IMR-90 (cell line): Measurements from ENCODE around the gene MPIG6B. TPM values are rescaled to one million over a fixed set of nuclear protein-coding genes. Genes with fewer than 3 reads are reported as not detected.

Experiments used
- ATAC-seq: fragments of 200-7000 bp; cut with Tn5 transposase; 2 replicates; pipeline ENCODE4 v1.9.1; 2020; ENCODE audit warnings: low read depth, mild to moderate bottlenecking, moderate library complexity
- BruUV-seq: library from RNA; stranded (reverse); fragments of 400-500 nt; replicated peaks from 2 replicates; lab custom pipeline; 2021; lab: Mats Ljungman, UMichigan
- CTCF ChIA-PET: fragments of 300-600 bp; formaldehyde crosslinking; extraction: SDS; loops from one replicate; lab custom pipeline; 2021; ENCODE audit warnings: antibody characterized with exemption; lab: Yijun Ruan, JAX
- POLR2A ChIA-PET: fragments of 300-600 bp; sonication (Branson Sonifier 250); formaldehyde crosslinking; loops from one replicate; lab custom pipeline; 2022; ENCODE audit warnings: antibody characterized with exemption; ENCODE audit not compliant: unreplicated experiment; lab: Charles Lee
- DNase-seq: peaks from one replicate; pipeline ENCODE4 v3.0.0; 2013
- H2AFZ ChIP-seq: replicated peaks from 2 replicates; pipeline ENCODE3; 2013; ENCODE audit warnings: low read length, mild to moderate bottlenecking; ENCODE audit not compliant: poor library complexity
- H2AK5ac ChIP-seq: 2 replicates; pipeline ENCODE4 v1.6.1; 2013; ENCODE audit warnings: low read depth, low read length, inconsistent platforms
- H2AK9ac ChIP-seq: replicated peaks from 2 replicates; pipeline ENCODE3; 2013; ENCODE audit warnings: mild to moderate bottlenecking, low read depth, low read length, moderate library complexity; ENCODE audit not compliant: poor library complexity
- H2BK120ac ChIP-seq: 2 replicates; pipeline ENCODE4 v1.6.1; 2013; ENCODE audit warnings: low read depth, low read length, inconsistent platforms
- H2BK15ac ChIP-seq: 3 replicates; pipeline ENCODE4 v1.6.1; 2013; ENCODE audit warnings: low read depth, low read length, inconsistent platforms
- H2BK20ac ChIP-seq: 2 replicates; pipeline ENCODE4 v1.6.1; 2013; ENCODE audit warnings: low read depth, mild to moderate bottlenecking, inconsistent platforms, low read length, moderate library complexity
- H2BK5ac ChIP-seq: 2 replicates; pipeline ENCODE4 v1.6.1; 2013; ENCODE audit warnings: mild to moderate bottlenecking, low read depth, low read length, inconsistent platforms; ENCODE audit not compliant: poor library complexity, severe bottlenecking
- H3K14ac ChIP-seq: replicated peaks from 2 replicates; pipeline ENCODE4 v1.6.1; 2013; ENCODE audit warnings: low read depth, low read length, inconsistent platforms
- H3K18ac ChIP-seq: 2 replicates; pipeline ENCODE4 v1.6.1; 2013; ENCODE audit warnings: low read depth, low read length, control low read depth
- H3K23ac ChIP-seq: 2 replicates; pipeline ENCODE4 v1.6.1; 2013; ENCODE audit warnings: low read depth, low read length, inconsistent platforms
- H3K27ac ChIP-seq: 2 replicates; pipeline ENCODE4 v1.5.1; 2013; ENCODE audit warnings: mild to moderate bottlenecking, control low read depth, low read length; ENCODE audit not compliant: insufficient read depth
- H3K27me3 ChIP-seq: 2 replicates; pipeline ENCODE4 v1.6.1; 2013; ENCODE audit warnings: low read length; ENCODE audit not compliant: control insufficient read depth, insufficient read depth
- H3K36me3 ChIP-seq: 2 replicates; pipeline ENCODE4 v1.6.1; 2013; ENCODE audit warnings: low read length, mixed read lengths; ENCODE audit not compliant: control insufficient read depth, insufficient read depth
- H3K4ac ChIP-seq: 2 replicates; pipeline ENCODE4 v1.6.1; 2013; ENCODE audit warnings: low read depth, low read length, inconsistent platforms
- H3K4me1 ChIP-seq: 2 replicates; pipeline ENCODE4 v1.6.1; 2013; ENCODE audit warnings: low read length, mixed read lengths; ENCODE audit not compliant: control insufficient read depth, insufficient read depth
- H3K4me2 ChIP-seq: 2 replicates; pipeline ENCODE4 v1.6.1; 2013; ENCODE audit warnings: low read depth, mild to moderate bottlenecking, control low read depth, low read length, moderate library complexity
- H3K4me3 ChIP-seq: 2 replicates; pipeline ENCODE4 v1.5.1; 2013; ENCODE audit warnings: low read depth, mild to moderate bottlenecking, control low read depth, low read length, moderate library complexity; ENCODE audit not compliant: insufficient read depth
- H3K56ac ChIP-seq: 2 replicates; pipeline ENCODE4 v1.6.1; 2013; ENCODE audit warnings: low read length, inconsistent platforms; ENCODE audit not compliant: insufficient read depth; ENCODE audit errors: extremely low read depth
- H3K79me1 ChIP-seq, 2 experiments: 2 replicates each; pipeline ENCODE4 v1.6.1; 2013; ENCODE audit warnings: low read length in 2 of 2, inconsistent platforms in 1 of 2, low read depth in 1 of 2
- H3K9ac ChIP-seq: 2 replicates; pipeline ENCODE4 v1.6.1; 2013; ENCODE audit warnings: low read depth, low read length, control low read depth
- H3K9me1 ChIP-seq: 2 replicates; pipeline ENCODE4 v1.6.1; 2013; ENCODE audit warnings: low read length, inconsistent platforms; ENCODE audit not compliant: insufficient read depth
- H3K9me3 ChIP-seq: 2 replicates; pipeline ENCODE4 v1.6.1; 2013; ENCODE audit warnings: low read length; ENCODE audit not compliant: control insufficient read depth, insufficient read depth
- H4K20me1 ChIP-seq: 2 replicates; pipeline ENCODE4 v1.6.1; 2013; ENCODE audit warnings: low read length, inconsistent platforms; ENCODE audit not compliant: insufficient read depth
- H4K5ac ChIP-seq: 2 replicates; pipeline ENCODE4 v1.6.1; 2013; ENCODE audit warnings: mild to moderate bottlenecking, low read depth, low read length, control low read depth
- H4K8ac ChIP-seq, 2 experiments: 2 replicates each; pipeline ENCODE4 v1.6.1; 2013; ENCODE audit warnings: low read depth in 2 of 2, low read length in 2 of 2, control low read depth in 1 of 2, inconsistent platforms in 1 of 2
- H4K91ac ChIP-seq: 2 replicates; pipeline ENCODE4 v1.6.1; 2013; ENCODE audit warnings: low read depth, low read length, inconsistent platforms; ENCODE audit not compliant: insufficient read depth
- BHLHE40 ChIP-seq: fragments of 150-350 bp; IDR thresholded peaks from 2 replicates; pipeline ENCODE4 v1.6.1; 2016; ENCODE audit warnings: mild to moderate bottlenecking, low read depth, low read length
- CEBPB ChIP-seq: IDR thresholded peaks from 2 replicates; pipeline ENCODE4 v1.6.1; 2012; ENCODE audit warnings: low read depth, low read length, improper control_type of control experiment
- CHD1 ChIP-seq: IDR thresholded peaks from 2 replicates; pipeline ENCODE4 v1.6.1; 2012; ENCODE audit warnings: low read depth, low read length, improper control_type of control experiment
- CTCF ChIP-seq: conservative IDR thresholded peaks from 2 replicates; pipeline ENCODE4 v1.5.1; 2012; ENCODE audit warnings: mild to moderate bottlenecking, low read depth, low read length, improper control_type of control experiment
- ELK1 ChIP-seq: fragments of 150-350 bp; IDR thresholded peaks from 2 replicates; pipeline ENCODE4 v1.6.1; 2016; ENCODE audit warnings: low read depth, mild to moderate bottlenecking, low read length, moderate library complexity, borderline replicate concordance
- FOS ChIP-seq: fragments of 150-350 bp; IDR thresholded peaks from 2 replicates; pipeline ENCODE4 v1.6.1; 2016; ENCODE audit warnings: low read depth, low read length
- MAFK ChIP-seq: IDR thresholded peaks from 2 replicates; pipeline ENCODE4 v1.6.1; 2012; ENCODE audit warnings: low read depth, low read length, improper control_type of control experiment
- MAZ ChIP-seq: IDR thresholded peaks from 2 replicates; pipeline ENCODE4 v1.6.1; 2012; ENCODE audit warnings: low read depth, mild to moderate bottlenecking, low read length, improper control_type of control experiment, moderate library complexity, borderline replicate concordance
- MXI1 ChIP-seq: IDR thresholded peaks from 2 replicates; pipeline ENCODE4 v1.6.1; 2012; ENCODE audit warnings: low read depth, mild to moderate bottlenecking, low read length, moderate library complexity, borderline replicate concordance
- NFE2L2 ChIP-seq: fragments of 150-350 bp; IDR thresholded peaks from 2 replicates; pipeline ENCODE4 v1.6.1; 2016; ENCODE audit warnings: low read depth, mild to moderate bottlenecking, low read length
- POLR2A ChIP-seq: IDR thresholded peaks from 2 replicates; pipeline ENCODE4 v1.6.1; 2012; ENCODE audit warnings: mild to moderate bottlenecking, low read depth, low read length
- RAD21 ChIP-seq: IDR thresholded peaks from 2 replicates; pipeline ENCODE4 v1.6.1; 2012; ENCODE audit warnings: low read length, improper control_type of control experiment
- RCOR1 ChIP-seq: IDR thresholded peaks from 2 replicates; pipeline ENCODE4 v1.6.1; 2012; ENCODE audit warnings: mild to moderate bottlenecking, low read length, improper control_type of control experiment; ENCODE audit not compliant: insufficient replicate concordance
- RFX5 ChIP-seq: IDR thresholded peaks from 2 replicates; pipeline ENCODE4 v1.8.0; 2012; ENCODE audit warnings: low read depth, mild to moderate bottlenecking, low read length, moderate library complexity
- SMC3 ChIP-seq: fragments of 150-350 bp; IDR thresholded peaks from 2 replicates; pipeline ENCODE4 v1.6.1; 2016; ENCODE audit warnings: low read depth, mild to moderate bottlenecking, antibody characterized with exemption, low read length, moderate library complexity
- USF2 ChIP-seq: fragments of 150-350 bp; IDR thresholded peaks from 2 replicates; pipeline ENCODE4 v1.6.1; 2017; ENCODE audit warnings: mild to moderate bottlenecking, antibody characterized with exemption, low read length, low read depth
- WGBS, 2 experiments: methylation state at CpG; one replicate each; pipeline versions ENCODE4 v1.1.5 to v1.1.7; 2013; ENCODE audit warnings: missing lambda C conversion rate in 2 of 2; ENCODE audit not compliant: insufficient read length in 1 of 2; ENCODE audit errors: extremely low coverage in 2 of 2; 5-methylcytosine and 5-hydroxymethylcytosine counted together
- dilution Hi-C: fragments of 300-500 bp; cut with HindIII; formaldehyde crosslinking; loops from one replicate; pipeline ENCODE4 v1.14.3; 2018; ENCODE audit warnings: low sequenced_read_pairs; ENCODE audit not compliant: unreplicated experiment
- in situ Hi-C: fragments of 300-500 bp; cut with MboI; formaldehyde crosslinking; loops from 3 replicates; pipeline ENCODE4 v1.14.3; 2019; ENCODE audit warnings: low sequenced_read_pairs, inconsistent platforms, mixed read lengths
- intact Hi-C: fragments of 100-400 bp; cut with micrococcal nuclease; formaldehyde crosslinking; loops from 2 replicates; pipeline ENCODE4 v1.10.0; 2022
- polyA plus RNA-seq, 3 experiments: library from polyadenylated mRNA; depleted of rRNA; stranded (reverse); fragments of >200 nt; gene quantifications; 2 replicates each; pipeline ENCODE4 v1.2.3, GENCODE V29; 2012; ENCODE audit warnings: low replicate concordance in 1 of 3
- total RNA-seq: library from RNA; depleted of rRNA; stranded (reverse); fragments of >200 nt; gene quantifications from 2 replicates; pipeline ENCODE4 v1.2.3, GENCODE V29; 2012

Gene MPIG6B
- total and polyA plus RNA-seq, 2 of the 4 experiments (the other 2 are of a cell fraction): not detected

DNA sequence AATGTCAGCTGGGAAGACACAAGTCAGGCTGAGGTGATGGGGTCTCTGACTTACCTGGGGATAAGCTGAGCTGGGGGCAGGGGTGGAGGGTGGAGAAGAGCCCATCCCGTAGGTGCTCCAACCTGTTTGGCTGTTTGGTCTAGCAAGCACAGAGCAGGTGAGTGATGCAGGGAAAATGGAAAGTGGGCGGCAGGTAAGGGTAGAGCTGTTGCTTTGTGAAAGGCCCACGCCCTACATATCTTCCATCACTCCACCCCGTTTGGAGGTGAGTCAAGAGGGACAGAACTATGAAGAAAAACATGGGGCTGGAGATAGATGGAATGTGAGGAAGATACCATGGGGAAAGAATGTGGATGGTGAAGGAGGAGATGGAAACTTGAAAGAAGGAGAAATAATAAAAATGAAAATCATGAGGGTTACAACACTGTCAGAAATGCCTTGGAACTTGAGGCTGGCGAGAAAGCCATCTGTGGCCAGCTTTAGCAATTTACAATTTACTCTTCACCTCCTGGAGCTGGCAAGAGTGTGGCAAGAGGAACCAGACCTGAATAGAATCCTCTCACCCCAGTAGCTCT is 2.9 kb upstream of the MPIG6B start:
- Histone ChIP-seq H4K91ac (no peak overlapping the region), H2BK120ac (no peak overlapping the region), H2BK5ac (no peak overlapping the region), H4K20me1 (no peaks in the 10 kb centered on the region), H3K9ac (no peak overlapping the region), H3K23ac (no peak overlapping the region), H3K27ac (no peak overlapping the region), H2AK9ac (no peak overlapping the region), H4K5ac (no peak overlapping the region), H2AK5ac (no peak overlapping the region), H3K4me2 (no peak overlapping the region), H2BK15ac (no peak overlapping the region), H2BK20ac (no peak overlapping the region), H3K18ac (no peak overlapping the region), H3K4ac (no peak overlapping the region), H2AFZ (no peak overlapping the region), H3K14ac (no peak overlapping the region), H3K79me1 (no peaks in the 10 kb centered on the region), H3K9me1 (peaks cover 4% of the 10 kb centered on the region; the same call in 1 of the 2 replicates), H3K9me3 (no peaks in the 10 kb centered on the region), H3K27me3 (peaks cover 3% of the 10 kb centered on the region; the same call in 1 of the 2 replicates), H3K4me1 (no peaks in the 10 kb centered on the region), H3K56ac (no peak overlapping the region), H3K36me3 (no peaks in the 10 kb centered on the region), H4K8ac (no peak overlapping the region), H3K4me3 (no peak overlapping the region)
- no peak for ATAC-seq
- in situ Hi-C loops (no loop called here), dilution Hi-C loops (no loop called here), intact Hi-C loops (no loop called here)
- no peak for DNase-seq
- CTCF ChIA-PET: no interaction called here
- no TSS peak for BruUV-seq
- POLR2A ChIA-PET: no interaction called here
- TF ChIP-seq SMC3 (no peak), USF2 (no peak), FOS (no peak), NFE2L2 (no peak), RCOR1 (no peak), MAFK (no peak), MAZ (no peak), MXI1 (no peak), CTCF (no peak), RAD21 (no peak), ELK1 (no peak), CHD1 (no peak), POLR2A (no peak), RFX5 (no peak), CEBPB (no peak), BHLHE40 (no peak)
- WGBS, 2 experiments: no CpG with 5 or more reads among the region's 5 CpGs
